ENCODE results near the gene MYOM1.

- TF ChIP-seq CTCF (IDR thresholded peaks at IDR 0.05; ENCODE audit: low read depth, low read length, poor library complexity, severe bottlenecking) (no peak), EZH2phosphoT487 (IDR thresholded peaks at IDR 0.05; ENCODE audit: borderline replicate concordance, low read length) (no peak)
These were observed 174.7 kb downstream of the MYOM1 start for GRCh38 chr18:3044931-3045698.

Measured in DOHH2 (cell line).